GM19099 (cell line): Measurements from ENCODE around the gene IRF6.

ENCODE experiments used
- POLR2A ChIP-seq: IDR thresholded peaks from 3 replicates; pipeline ENCODE4 v1.6.1; 2011; ENCODE audit warnings: low read depth; ENCODE audit not compliant: insufficient read length; ENCODE audit errors: extremely low read depth

The IRF6 gene

DNA sequence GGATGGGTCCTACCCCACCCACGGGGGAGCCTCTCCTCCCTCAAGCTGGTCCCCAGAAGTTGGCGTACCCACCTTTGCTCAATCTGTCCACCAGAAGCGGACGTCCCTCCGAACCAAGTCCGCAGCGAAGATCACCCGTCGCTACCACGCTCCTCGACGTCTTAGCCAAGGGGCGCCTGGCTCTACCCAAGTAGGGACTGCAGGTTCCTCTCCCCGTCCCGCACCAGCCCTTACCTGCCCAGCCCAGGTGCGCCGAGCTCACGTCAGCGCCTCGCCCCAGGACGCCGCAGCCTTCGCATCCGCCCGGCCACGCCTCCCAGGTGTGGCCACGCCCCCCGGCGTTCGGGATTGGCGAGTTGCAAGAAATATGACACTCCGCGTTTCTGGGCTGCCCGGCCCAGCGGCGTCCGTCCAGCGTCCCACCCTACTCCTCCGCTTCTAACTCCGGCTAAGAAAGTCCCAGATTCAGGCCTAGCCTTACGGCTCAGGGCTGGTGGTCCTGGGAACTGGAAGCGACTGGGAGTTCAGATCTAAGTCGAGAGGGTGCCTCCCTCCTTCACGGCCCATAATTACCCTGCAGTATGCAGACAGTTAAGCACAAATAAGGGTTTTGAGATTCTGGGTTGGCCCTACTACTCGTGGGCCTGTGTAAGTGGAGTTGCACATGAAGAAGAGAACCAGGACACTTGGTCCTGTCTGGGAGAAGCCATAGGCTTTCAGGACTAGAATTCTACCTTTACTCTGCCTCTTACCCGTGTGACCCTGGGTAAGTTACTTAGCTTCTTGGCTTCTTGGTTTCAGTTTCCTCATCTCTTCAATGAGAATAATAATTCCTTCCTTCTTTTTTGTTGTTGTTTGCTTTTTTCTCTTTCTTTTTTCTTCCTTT is at the start of gene IRF6:
Gene IRF6 (minus strand): TSS at position 268 of the 886 bp plus-strand sequence. CDS start 4,729 bp downstream, outside the sequence.
- TF ChIP-seq POLR2A: no peak

DNA sequence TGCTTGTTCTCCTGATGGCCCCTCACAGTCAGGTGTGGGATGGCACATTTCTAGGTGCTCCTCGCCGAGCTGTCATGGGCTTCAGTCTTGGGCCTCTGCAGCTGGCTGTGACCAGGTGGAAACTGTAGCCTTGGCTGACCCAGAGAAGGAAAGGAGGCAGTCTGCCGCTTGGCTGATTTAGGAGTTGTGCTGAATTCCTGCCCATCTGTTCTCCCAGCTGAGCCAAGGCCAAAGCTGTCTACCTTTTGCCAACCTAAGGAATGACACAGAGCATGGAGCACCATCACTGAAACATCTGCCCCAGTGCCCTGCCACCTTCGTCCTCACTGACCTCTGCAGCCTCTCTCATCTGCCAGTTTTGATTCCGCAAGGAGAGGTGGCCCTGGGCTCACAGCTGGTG is 49.7 kb upstream of the IRF6 start:
- TF ChIP-seq POLR2A: no peak

DNA sequence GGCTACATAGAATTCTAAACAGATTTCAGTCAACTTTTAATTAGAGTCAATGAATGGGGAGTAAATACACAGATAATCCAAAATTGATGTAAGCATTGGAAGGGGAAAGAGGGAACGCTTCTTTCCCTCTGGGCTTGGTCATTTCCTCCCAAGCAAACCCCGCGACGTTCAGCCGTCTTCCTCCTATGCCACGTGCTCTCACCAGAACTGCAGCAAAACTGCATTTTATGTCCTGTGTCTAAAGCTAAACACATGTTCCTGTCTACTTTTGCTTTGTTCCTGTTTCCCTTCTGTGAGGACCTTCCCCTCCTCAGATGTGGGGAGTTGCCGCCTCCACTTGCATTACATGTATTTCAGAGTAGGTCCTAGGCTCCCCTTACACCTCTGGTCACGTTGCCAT is 49.1 kb upstream of the IRF6 start:
- no peak for TF ChIP-seq POLR2A

DNA sequence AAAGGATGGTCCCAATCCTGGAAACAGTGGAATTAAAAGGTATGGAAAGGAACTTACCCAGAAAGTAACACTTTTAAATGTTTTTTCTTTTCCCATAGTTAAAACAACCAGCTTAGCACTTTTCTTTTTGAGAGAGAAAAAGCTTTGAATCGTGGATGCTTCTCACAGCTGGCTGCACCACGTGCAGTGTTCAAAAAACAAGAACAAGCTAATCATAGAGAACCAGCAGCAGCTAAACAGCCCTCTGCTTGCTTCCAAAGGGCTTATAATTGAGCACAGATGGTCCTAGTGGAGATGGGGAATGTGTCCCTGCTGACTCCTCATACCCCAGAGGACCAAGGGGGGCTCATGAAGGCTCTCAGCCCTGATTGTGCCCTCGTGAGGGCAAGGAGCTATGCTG is 48.3 kb upstream of the IRF6 start:
- TF ChIP-seq POLR2A: no peak

DNA sequence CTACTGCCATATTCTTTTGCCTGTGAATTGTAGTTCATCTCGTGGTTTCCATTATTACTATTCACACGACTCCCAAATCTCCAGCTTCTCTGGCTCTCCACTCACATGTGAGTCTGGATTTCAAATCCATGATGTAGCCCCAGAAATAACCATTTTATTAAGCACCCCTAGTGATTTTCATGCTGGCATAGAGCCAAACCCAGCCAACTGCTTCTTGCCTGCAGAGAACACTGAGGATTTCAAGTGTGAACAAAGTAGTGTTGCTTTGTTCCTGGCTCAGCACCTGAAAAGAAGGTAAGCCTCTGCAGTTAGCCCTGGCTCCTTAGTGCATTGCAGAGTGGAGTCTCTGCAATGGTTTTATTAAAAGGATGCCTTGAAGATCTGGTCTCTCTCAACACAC is 47.7 kb upstream of the IRF6 start:
- TF ChIP-seq POLR2A: no peak

DNA sequence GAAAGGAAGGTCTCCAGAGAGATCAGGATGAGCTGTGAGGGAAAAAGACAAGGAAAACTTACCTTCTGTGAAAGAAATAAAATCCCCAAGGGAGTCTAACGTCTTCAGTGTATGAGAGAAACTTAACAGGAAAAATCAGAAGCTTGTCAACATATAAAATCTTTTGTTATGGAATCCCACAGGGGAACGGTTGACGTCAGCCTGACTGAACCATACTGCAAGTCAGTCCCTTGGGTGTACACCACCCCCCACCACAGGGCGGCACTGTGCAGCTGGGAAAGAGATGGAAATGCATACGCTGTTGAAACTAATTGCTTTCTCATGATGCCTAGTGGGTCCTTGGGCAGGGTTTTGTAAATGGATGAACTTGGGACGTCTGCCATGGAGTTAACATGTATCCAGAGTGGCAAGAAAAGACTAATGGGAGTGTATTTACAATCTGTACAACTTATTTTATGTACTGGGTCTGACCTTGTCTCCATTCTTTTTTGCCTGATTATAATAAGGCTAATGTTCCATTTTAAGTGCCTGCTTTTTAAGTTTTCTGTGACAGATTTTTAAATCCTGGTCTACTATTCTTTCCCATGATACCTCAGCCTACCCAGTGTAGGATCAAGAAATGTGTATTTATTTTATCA is 44.5 kb upstream of the IRF6 start:
- TF ChIP-seq POLR2A: no peak

DNA sequence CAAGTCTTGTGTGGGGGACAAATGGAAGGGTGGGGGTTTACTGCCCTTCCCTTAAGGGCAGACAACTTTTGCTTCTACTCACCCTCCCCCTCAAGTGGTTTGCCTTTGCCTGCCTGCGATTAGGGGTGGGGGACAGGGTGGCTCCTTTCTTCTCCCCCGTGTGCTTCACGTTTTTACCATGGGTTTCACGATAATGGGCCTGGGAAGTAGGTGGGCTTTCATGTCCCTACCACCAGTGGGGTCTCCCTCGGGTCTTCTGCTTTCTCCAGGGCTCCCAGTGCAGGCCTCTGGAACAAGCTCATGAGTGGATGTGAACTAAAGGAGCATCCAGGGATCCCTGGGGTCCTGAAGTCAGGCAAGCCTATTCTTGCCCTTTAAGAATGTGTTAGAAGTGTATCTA is 43.4 kb upstream of the IRF6 start:
- TF ChIP-seq POLR2A: no peak

DNA sequence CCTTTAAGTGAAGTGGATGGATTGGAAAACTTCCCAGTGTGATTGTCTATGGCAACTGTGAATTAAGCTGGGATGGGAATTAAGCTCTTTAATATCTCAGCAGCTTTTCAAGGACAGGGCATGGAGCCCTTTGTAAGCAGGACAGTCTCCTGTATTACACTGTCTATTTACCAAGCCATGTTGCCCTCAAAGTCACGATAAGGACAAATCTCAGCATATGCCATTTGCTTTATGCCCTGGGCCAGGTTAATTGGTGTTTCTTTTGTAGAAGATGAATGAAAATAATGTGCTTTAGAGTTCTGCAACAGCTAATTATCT is 39.4 kb upstream of the IRF6 start:
- no peak for TF ChIP-seq POLR2A

DNA sequence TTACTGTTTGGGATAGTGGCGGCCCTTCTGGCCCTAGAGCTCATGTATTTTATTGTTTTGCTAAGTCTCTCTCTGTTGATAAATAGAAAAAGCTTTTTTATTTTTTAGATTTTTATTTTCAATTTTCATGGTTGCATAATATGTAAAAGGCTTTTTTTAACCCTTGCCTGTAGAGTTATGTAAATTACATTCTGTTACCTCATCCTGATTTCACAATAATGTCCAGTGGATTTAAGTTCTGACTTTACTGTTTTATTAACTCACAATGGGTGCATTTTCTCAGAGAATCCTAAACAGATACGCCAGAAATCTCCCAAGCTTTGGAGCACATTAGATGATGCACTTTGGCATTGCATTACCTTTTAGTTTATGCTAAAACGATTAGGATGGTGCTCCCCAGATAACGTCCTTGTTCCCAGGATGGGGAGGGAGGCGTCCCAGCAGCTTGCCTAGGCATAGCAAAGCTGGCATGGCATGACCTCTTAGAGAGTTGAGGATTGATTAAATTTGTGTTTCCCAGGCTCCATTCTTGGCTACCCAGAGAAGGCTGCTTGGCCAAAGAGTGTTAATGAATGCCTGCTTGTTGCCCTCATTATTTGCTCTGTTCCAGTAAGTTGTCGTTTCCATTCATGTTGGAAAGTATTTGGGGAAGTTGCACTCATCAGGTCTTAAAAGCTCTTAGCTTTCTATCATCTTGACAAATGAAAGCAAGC is 38.9 kb upstream of the IRF6 start:
- no peak for TF ChIP-seq POLR2A

DNA sequence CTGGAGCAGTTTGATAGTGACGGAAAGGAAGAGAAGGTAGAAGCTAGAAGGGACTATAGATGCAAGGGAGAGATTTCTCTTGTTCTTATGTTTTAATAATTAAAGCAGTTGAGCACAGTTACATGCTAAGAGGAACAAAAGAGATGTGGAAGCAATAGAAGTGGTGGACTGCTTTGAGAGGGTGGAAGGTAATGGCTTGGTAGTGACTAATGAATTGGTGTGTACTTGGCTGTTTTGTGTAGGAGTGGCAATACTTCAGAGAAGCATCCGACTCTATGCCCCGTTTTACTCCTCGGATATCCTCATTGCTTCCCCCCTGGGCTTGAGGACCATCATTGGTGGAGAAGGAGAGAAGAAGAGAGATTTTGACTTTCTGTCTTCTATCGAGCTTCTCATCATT is 34.7 kb upstream of the IRF6 start:
- TF ChIP-seq POLR2A: no peak

DNA sequence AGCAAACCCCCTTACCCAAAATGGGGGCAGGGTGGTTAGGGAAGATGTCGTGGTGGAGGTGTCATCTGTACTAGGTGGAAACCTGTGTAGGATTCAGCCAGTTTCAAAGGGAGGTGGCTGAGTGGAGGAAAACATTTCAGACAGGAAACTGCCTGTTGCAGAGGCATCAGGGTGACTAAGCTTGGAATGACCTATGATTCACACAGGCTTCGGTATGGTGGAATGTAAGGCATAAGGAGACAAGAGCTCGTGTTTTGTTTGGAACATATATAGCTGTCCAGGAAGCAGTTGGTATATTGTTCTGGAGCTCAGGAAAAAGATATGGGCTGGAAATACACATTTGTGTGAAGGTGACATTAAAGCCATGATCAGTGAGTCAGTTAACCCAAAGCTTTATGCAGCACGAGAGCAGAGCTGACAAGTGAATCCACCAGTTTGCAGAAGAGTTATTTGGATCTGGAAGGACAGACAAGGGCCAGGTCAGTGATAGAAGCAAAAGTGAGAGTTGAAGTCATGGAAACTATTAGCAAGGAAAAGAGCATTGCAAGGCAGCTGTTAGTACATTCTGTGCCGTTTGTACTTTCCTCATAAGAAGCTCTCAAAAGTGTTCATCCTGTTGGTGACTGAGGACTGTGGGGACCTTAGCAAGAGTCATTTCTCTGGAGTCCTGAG is 34.1 kb upstream of the IRF6 start:
- TF ChIP-seq POLR2A: no peak

DNA sequence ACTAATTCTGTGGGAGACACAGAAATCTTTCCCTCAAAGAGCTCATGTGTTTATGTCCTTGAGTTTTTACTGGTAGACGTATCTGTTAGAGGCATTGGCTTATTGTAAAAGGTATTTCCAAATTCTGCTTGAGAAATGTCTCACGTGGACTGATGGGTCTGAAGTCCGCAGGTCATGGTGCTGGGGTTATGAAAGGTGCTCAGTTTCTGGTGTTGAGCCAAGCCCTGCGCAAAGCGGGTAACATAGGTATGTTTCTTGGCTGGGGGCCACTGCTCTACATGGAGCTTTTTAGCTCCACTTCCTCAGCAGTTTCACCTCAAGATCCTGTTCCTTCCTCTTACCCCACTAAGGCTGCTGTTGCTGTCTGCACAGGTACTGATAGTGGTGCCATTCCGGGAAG is 32.6 kb upstream of the IRF6 start:
- no peak for TF ChIP-seq POLR2A

DNA sequence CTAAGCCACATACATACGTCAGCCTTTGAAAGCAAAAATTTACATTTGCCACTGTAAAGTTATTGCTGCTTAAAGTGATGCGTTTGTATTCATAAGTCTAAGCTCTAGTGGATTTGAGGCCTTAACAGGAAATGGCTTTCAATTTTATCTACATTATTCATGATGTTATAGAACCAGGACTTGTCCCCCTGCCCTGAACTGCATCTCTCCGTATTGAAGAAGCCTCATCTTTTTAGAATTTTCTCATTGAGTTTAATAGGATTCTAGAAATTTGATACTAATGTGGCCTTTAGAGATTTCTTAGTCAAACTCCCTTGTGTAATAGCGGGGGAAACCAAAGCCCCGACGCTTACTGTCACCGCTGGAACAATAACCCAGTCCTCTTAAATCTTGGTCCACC is 31.7 kb upstream of the IRF6 start:
- TF ChIP-seq POLR2A: no peak

DNA sequence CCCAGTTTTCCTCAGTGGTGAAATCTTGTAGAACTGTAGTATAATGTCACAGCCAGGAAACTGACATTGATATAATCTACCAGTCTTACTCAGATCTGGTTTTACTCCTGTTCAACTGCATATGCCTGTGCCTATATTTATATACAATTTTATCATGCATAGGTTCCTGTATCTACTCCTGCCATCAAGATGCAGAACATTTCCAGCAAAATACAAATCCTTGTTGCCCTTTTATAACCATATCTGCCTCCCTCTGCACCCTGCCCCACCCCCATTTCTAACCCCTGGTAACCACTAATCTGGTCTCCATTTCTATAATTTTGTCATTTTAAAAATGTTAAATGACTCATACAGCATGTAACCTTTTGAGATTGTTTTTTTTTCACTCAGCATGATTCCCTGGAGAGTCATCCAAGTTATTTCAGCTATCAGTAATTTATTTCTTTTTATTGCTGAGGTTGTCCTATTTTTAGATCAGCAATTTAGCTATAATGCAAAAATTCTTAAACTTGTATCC is 29.9 kb upstream of the IRF6 start:
- no peak for TF ChIP-seq POLR2A

DNA sequence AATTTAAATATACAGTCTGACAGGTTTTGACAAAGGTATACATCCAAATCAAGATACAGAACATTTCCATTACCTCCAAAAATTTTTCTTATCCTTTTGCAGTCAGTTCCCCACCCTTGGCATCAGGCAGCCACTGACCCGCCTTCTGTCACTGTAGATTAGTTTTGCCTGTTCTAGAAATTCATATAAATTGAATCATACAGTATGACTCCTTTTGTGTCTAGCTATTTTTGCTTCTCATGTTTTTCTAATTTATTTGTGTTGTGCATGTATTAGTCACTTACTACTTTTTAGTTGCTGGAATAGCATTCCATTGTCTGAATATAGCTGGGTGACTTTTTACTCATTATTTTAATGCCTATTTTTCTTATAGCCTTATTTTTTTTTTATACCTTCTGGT is 25.7 kb upstream of the IRF6 start:
- TF ChIP-seq POLR2A: no peak
